Smooth muscle cell (in vitro differentiated cells): ENCODE measurements around the gene PLEKHG4. TPM values are rescaled to one million over a fixed set of nuclear protein-coding genes. Genes with fewer than 3 reads are reported as not detected.

Experiments
- DNase-seq: peaks from one replicate; lab custom pipeline; 2025; ENCODE audit not compliant: unreplicated experiment; lab: John Stamatoyannopoulos, UW
- H2AFZ ChIP-seq: fragments of 200-600 bp; sonication (generic); 2 replicates; pipeline ENCODE4 v1.6.0; 2016; ENCODE audit warnings: antibody characterized with exemption, low read depth, mild to moderate bottlenecking
- H3F3A ChIP-seq: fragments of 200-600 bp; sonication (generic); 2 replicates; pipeline ENCODE4 v1.6.0; 2017; ENCODE audit warnings: antibody characterized with exemption, low read depth
- H3K27ac ChIP-seq: fragments of 200-600 bp; sonication (generic); 2 replicates; pipeline ENCODE4 v1.5.1; 2016; ENCODE audit warnings: low read depth, mild to moderate bottlenecking
- H3K27me3 ChIP-seq: fragments of 200-600 bp; sonication (generic); 2 replicates; pipeline ENCODE4 v1.6.1; 2016; ENCODE audit warnings: low read depth, mild to moderate bottlenecking
- H3K36me3 ChIP-seq: fragments of 200-600 bp; sonication (generic); 2 replicates; pipeline ENCODE4 v1.5.1; 2016; ENCODE audit warnings: low read depth
- H3K4me1 ChIP-seq: fragments of 200-600 bp; sonication (generic); 2 replicates; pipeline ENCODE4 v1.5.1; 2016; ENCODE audit warnings: low read depth
- H3K4me2 ChIP-seq: fragments of 200-600 bp; sonication (generic); 2 replicates; pipeline ENCODE4 v1.6.0; 2016; ENCODE audit warnings: mild to moderate bottlenecking
- H3K4me3 ChIP-seq: fragments of 200-600 bp; sonication (generic); 2 replicates; pipeline ENCODE4 v1.5.1; 2016; ENCODE audit warnings: mild to moderate bottlenecking
- H3K79me2 ChIP-seq: fragments of 200-600 bp; sonication (generic); 2 replicates; pipeline ENCODE4 v1.6.0; 2016; ENCODE audit warnings: low read depth, mild to moderate bottlenecking
- H3K9ac ChIP-seq: fragments of 200-600 bp; sonication (generic); 2 replicates; pipeline ENCODE4 v1.6.0; 2016; ENCODE audit warnings: low read depth
- H3K9me3 ChIP-seq: fragments of 200-600 bp; sonication (generic); replicated peaks from 2 replicates; pipeline ENCODE4 v1.5.1; 2016; ENCODE audit warnings: low read depth
- H4K20me1 ChIP-seq: fragments of 200-600 bp; sonication (generic); 2 replicates; pipeline ENCODE4 v1.6.0; 2016; ENCODE audit warnings: low read depth
- WGBS: methylation state at CpG from one replicate; pipeline ENCODE4 v1.1.7; 2016; ENCODE audit warnings: low lambda C conversion rate; 5-methylcytosine and 5-hydroxymethylcytosine counted together
- polyA plus RNA-seq: library from polyadenylated mRNA; unstranded; fragments of >200 nt; fragmentation: Nextera tagmentation; extraction: Ambion mirVana; gene quantifications from 2 replicates; pipeline ENCODE4 v1.2.1, GENCODE V29; 2016
- total RNA-seq: library from RNA; depleted of rRNA; stranded (reverse); fragments of >200 nt; gene quantifications from 2 replicates; pipeline ENCODE4 v1.2.3, GENCODE V29; 2014
- TF ChIP-seq, protein P1 (sequence below): fragments of 200-600 bp; sonication (generic); IDR thresholded peaks from 2 replicates; pipeline ENCODE4 v1.5.1; 2017; ENCODE audit warnings: borderline replicate concordance, mild to moderate bottlenecking, antibody characterized with exemption; ENCODE audit not compliant: insufficient read depth, poor library complexity, severe bottlenecking

Gene PLEKHG4
- total and polyA plus RNA-seq, 2 experiments from 2014 or later, result 2.7 to 27.0 TPM

DNA sequence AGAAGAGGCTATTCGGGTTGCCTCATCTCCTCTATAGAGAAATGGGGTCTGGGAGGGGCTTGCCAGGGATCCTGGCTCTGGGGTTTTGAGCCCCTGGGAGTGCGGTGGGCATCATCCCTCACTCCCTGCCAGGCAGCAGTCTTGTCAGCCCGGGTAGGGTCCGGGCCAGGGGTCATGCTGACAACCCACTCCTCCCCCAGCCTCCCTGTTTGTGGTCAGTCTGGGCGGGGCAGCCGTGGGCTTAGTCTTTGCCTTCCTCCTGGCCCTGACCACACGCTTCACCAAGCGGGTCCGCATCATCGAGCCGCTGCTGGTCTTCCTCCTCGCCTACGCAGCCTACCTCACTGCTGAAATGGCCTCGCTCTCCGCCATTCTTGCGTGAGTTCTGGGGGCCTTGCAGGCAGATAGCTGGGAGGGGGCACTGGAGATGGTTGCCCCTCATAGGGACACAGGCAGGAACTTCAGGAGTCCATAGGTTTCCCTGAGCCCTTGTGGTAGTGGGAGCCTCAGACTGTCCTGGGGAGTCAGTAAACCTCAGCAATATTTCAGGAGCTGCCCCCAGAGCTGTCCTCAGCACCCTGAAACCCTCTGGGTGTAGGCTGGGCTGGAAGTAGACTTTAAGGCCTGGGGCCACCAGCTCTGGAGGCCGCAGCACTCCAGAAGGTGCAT, 23.6 kb upstream of the PLEKHG4 start:
- Histone ChIP-seq H3K27ac (no peak overlapping the region), H3K4me3 (no peak overlapping the region), H3K4me2 (no peak overlapping the region), H3K4me1 (no peaks in the 10 kb centered on the region), H3K27me3 (no peaks in the 10 kb centered on the region), H2AFZ (no peak overlapping the region), H3K79me2 (no peaks in the 10 kb centered on the region), H3K36me3 (no peaks in the 10 kb centered on the region), H3F3A (no peaks in the 10 kb centered on the region), H3K9me3 (no peaks in the 10 kb centered on the region), H4K20me1 (no peaks in the 10 kb centered on the region), H3K9ac (no peak overlapping the region)
- no peak for DNase-seq
- 94% methylated on average over 17 of the region's 17 CpGs for WGBS
- TF ChIP-seq, protein P1, sequence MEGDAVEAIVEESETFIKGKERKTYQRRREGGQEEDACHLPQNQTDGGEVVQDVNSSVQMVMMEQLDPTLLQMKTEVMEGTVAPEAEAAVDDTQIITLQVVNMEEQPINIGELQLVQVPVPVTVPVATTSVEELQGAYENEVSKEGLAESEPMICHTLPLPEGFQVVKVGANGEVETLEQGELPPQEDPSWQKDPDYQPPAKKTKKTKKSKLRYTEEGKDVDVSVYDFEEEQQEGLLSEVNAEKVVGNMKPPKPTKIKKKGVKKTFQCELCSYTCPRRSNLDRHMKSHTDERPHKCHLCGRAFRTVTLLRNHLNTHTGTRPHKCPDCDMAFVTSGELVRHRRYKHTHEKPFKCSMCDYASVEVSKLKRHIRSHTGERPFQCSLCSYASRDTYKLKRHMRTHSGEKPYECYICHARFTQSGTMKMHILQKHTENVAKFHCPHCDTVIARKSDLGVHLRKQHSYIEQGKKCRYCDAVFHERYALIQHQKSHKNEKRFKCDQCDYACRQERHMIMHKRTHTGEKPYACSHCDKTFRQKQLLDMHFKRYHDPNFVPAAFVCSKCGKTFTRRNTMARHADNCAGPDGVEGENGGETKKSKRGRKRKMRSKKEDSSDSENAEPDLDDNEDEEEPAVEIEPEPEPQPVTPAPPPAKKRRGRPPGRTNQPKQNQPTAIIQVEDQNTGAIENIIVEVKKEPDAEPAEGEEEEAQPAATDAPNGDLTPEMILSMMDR, result no peak

GRCh38 chr16:67256701-67257230, 22.6 kb upstream of the PLEKHG4 start:
- TF ChIP-seq, protein P1, result no peak
- DNase-seq, result no peak
- no peaks in the 10 kb centered on the region for H3K9me3 ChIP-seq
- H3K36me3 ChIP-seq, result no peaks in the 10 kb centered on the region
- H3K4me2 ChIP-seq, result no peak overlapping the region
- no peaks in the 10 kb centered on the region for H3F3A ChIP-seq
- H3K79me2 ChIP-seq, result no peaks in the 10 kb centered on the region
- H3K27ac ChIP-seq, result no peak overlapping the region
- no peak overlapping the region for H2AFZ ChIP-seq
- WGBS, result 96% methylated on average over 11 of the region's 11 CpGs
- H3K27me3 ChIP-seq, result no peaks in the 10 kb centered on the region
- no peaks in the 10 kb centered on the region for H4K20me1 ChIP-seq
- no peak overlapping the region for H3K4me3 ChIP-seq
- H3K4me1 ChIP-seq, result no peaks in the 10 kb centered on the region
- no peak overlapping the region for H3K9ac ChIP-seq

DNA sequence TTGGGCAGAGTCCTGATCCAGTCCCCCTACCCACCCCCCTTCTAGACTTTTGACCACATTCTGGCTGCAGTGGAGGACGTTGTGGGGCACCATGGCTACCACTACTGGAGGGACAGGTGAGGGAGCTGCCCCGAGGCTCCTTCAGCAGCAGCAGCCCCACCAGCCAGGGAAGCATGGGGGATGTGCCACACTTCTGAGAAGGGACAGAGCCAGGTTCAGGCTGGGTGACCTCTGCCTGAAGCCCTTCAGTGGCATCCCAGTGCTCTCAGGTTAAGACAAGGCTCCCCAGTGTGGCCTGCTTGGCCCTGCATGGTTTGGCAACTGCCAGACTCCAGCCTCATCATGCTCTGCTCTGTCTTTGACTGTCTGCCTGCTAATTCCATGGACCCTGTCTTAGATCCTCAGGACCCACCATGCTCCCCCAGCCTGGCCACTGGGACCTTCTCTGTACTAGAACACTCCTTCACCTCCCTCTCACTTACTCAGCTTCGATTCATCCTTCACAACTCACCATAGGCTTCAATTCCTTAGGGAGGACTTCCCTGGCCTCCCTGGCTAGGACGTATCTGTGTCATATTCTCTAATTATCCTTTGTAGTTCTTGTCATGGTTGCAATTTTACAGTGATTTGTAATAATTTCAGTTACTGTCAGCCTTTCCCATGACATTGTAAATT, 21.7 kb upstream of the PLEKHG4 start:
- TF ChIP-seq, protein P1, result no peak
- H3K27me3 ChIP-seq, result no peaks in the 10 kb centered on the region
- H3K36me3 ChIP-seq, result no peaks in the 10 kb centered on the region
- DNase-seq, result no peak
- no peak overlapping the region for H3K9ac ChIP-seq
- H3K4me1 ChIP-seq, result no peaks in the 10 kb centered on the region
- 92% methylated on average over 4 of the region's 4 CpGs for WGBS
- no peaks in the 10 kb centered on the region for H3F3A ChIP-seq
- no peaks in the 10 kb centered on the region for H3K9me3 ChIP-seq
- no peaks in the 10 kb centered on the region for H4K20me1 ChIP-seq
- no peak overlapping the region for H3K4me3 ChIP-seq
- H3K4me2 ChIP-seq, result no peak overlapping the region
- H3K27ac ChIP-seq, result no peak overlapping the region
- H3K79me2 ChIP-seq, result no peaks in the 10 kb centered on the region
- no peak overlapping the region for H2AFZ ChIP-seq
